Kidney epithelial cell (primary cell): ENCODE results near the gene ID2. TPM values are rescaled to one million over a fixed set of nuclear protein-coding genes. Genes with fewer than 3 reads are reported as not detected.

Experiments used
- DNase-seq: peaks from one replicate; pipeline ENCODE4 v3.0.0-alpha.2; 2010; ENCODE audit warnings: low read depth
- H3K27me3 ChIP-seq: 2 replicates; pipeline ENCODE4 v1.6.0; 2011; ENCODE audit warnings: low read length; ENCODE audit not compliant: control insufficient read depth, insufficient read depth
- H3K36me3 ChIP-seq: 2 replicates; pipeline ENCODE4 v1.5.1; 2011; ENCODE audit warnings: low read length; ENCODE audit not compliant: control insufficient read depth, insufficient read depth
- H3K4me3 ChIP-seq: 2 replicates; pipeline ENCODE4 v1.5.1; 2011; ENCODE audit warnings: low read depth, mild to moderate bottlenecking, control low read depth, low read length
- total RNA-seq: library from RNA; depleted of rRNA; stranded (reverse); fragments of >200 nt; gene quantifications from 2 replicates; pipeline ENCODE4 v1.2.3, GENCODE V29; 2015
- TF ChIP-seq, protein P1 (sequence below): IDR thresholded peaks from 2 replicates; pipeline ENCODE4 v1.5.1; 2011; ENCODE audit warnings: mild to moderate bottlenecking, moderate library complexity, low read length, control low read depth, inconsistent platforms; ENCODE audit not compliant: insufficient read depth, poor library complexity, severe bottlenecking

Gene ID2
- total RNA-seq, 1 donor from 2014 or later: 19.4 TPM

DNA sequence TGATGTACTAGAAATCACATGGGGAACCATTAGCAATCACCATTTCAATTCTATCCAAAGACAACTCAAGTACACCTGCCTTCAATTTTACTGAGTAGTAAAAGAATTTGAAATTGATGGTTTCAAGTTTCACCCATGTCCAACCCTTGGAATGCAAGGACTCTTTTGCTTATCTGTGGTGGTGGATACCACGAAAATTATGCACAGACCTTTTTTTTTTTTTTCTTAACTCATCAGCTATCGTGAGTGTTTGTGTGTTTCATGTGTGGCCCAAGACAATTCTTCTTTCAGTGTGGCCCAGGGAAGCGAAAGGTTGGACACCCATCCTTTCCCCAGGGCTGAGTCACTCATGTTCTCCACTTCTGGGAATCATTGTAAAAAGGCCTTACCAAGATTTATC lies 23.1 kb downstream of the ID2 start:
- no peak for DNase-seq
- TF ChIP-seq, protein P1, sequence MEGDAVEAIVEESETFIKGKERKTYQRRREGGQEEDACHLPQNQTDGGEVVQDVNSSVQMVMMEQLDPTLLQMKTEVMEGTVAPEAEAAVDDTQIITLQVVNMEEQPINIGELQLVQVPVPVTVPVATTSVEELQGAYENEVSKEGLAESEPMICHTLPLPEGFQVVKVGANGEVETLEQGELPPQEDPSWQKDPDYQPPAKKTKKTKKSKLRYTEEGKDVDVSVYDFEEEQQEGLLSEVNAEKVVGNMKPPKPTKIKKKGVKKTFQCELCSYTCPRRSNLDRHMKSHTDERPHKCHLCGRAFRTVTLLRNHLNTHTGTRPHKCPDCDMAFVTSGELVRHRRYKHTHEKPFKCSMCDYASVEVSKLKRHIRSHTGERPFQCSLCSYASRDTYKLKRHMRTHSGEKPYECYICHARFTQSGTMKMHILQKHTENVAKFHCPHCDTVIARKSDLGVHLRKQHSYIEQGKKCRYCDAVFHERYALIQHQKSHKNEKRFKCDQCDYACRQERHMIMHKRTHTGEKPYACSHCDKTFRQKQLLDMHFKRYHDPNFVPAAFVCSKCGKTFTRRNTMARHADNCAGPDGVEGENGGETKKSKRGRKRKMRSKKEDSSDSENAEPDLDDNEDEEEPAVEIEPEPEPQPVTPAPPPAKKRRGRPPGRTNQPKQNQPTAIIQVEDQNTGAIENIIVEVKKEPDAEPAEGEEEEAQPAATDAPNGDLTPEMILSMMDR: no peak
- H3K4me3 ChIP-seq: no peak overlapping the region

DNA sequence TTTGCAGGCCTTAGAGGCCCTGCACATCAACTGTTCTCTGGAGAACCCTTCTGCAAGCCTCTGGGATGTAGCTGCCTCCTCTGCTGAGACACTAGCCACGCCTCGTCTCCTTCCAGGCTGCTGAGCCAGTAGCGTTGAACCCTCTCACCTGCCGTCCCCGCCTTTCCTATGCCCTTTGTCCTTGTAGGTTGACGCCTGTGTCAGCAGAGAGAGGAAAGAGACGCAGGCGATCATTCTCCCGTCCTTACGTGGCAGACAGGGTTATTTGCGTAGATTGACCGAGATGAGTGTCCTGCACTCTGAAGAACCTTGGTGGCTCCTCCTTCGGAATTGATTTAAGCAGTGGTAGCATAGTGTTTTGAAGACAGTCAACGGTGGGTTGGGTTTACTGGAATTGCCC lies 27.8 kb downstream of the ID2 start:
- TF ChIP-seq, protein P1: no peak

More for the DNA sequence above, 23.1 kb downstream of the ID2 start:
- H3K36me3 ChIP-seq: no peaks in the 10 kb centered on the region
- no peaks in the 10 kb centered on the region for H3K27me3 ChIP-seq

DNA sequence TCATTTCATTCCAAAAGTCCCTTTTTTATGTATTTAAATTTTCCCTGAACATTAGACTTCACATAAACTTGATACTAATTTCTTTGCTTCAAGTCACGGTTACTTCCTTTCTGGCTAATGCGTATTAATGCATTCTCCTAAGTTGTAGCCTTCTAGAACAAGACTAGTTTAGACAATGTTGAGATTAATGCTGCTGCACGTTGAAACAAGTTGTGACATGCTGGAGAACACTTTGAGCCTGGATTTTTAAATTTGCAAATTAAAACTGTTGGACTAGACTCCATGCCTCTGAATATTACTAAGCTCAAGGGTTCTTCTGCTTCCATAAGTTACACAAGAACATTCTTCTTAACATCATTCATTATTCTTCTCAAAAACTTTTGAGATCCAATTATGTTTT lies 29.1 kb downstream of the ID2 start:
- no peaks in the 10 kb centered on the region for H3K27me3 ChIP-seq
- H3K4me3 ChIP-seq: no peak overlapping the region
- no peaks in the 10 kb centered on the region for H3K36me3 ChIP-seq
- DNase-seq: no peak
- TF ChIP-seq, protein P1: no peak

More for the DNA sequence above, 27.8 kb downstream of the ID2 start:
- Histone ChIP-seq H3K27me3 (no peaks in the 10 kb centered on the region), H3K4me3 (no peak overlapping the region), H3K36me3 (no peaks in the 10 kb centered on the region)
- DNase-seq: no peak

DNA sequence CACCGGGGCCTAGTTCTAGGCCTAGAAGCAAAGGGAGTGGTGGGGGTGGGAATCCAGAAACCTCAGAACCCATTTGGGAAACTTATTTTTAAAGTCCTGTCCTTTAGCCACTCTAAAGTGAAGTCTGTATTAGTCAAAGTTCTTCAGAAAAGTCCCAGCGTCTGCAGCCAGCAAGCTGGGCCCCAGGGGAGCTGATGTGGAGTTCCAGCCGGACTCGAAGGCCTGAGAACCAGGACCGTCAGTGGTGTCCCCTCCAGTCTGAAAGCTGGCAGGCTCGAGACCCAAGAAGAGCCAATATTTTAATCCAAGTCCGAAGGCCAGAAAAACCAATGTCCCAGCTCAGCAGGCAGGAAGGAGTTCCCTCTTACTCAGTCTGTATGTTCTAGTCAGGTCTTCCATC lies 32.4 kb downstream of the ID2 start:
- DNase-seq: no peak
- Histone ChIP-seq H3K36me3 (no peaks in the 10 kb centered on the region), H3K4me3 (no peak overlapping the region), H3K27me3 (no peaks in the 10 kb centered on the region)
- TF ChIP-seq, protein P1: no peak

DNA sequence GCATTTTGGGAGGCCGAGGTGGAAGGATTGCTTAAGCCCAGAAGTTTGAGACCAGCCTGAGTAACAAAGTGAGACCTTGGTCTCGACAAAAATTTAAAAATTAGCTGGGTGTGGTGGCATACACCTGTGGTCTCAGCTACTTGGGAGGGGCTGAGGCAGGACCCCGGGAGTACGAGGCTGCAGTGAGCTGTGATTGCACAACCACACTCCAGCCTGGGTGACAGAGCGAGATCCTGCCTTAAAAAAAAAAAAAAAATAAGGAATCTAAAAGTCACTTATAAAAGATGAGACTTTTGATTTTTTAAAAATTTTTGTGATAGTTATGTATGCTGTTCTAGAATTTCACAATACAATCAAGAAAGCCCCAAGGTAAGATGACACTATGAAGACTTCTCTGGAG lies 33.1 kb downstream of the ID2 start:
- no peak for DNase-seq
- H3K4me3 ChIP-seq: no peak overlapping the region
- no peaks in the 10 kb centered on the region for H3K36me3 ChIP-seq
- no peaks in the 10 kb centered on the region for H3K27me3 ChIP-seq
- TF ChIP-seq, protein P1: no peak

DNA sequence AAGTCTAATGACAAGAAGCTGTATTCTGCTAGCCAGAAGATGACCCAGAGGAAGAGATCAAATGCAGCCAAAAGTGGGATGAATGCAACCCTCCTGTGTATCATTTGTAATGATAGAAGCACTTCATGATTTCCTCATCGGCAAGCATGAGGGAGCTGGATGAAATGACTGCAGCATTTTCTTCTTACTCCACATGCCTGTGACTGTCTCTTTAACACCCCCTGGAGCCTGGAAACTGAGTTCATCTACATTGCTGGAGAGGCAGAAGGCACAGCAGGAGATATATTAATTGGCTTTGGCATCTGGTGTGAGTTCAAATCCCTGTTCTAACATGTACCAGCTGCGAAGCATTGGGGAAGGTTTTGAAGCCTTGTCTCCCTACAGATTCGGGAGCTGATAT lies 37.7 kb downstream of the ID2 start:
- H3K36me3 ChIP-seq: no peaks in the 10 kb centered on the region
- DNase-seq: no peak
- H3K4me3 ChIP-seq: no peak overlapping the region
- H3K27me3 ChIP-seq: no peaks in the 10 kb centered on the region
- TF ChIP-seq, protein P1: no peak
